ENCODE measurements around the gene CBLIF. TPM values are rescaled to one million over a fixed set of nuclear protein-coding genes. Genes with fewer than 3 reads are reported as not detected.

CBLIF gene
- total RNA-seq, 4 donors from 2014 or later, result not detected

DNA sequence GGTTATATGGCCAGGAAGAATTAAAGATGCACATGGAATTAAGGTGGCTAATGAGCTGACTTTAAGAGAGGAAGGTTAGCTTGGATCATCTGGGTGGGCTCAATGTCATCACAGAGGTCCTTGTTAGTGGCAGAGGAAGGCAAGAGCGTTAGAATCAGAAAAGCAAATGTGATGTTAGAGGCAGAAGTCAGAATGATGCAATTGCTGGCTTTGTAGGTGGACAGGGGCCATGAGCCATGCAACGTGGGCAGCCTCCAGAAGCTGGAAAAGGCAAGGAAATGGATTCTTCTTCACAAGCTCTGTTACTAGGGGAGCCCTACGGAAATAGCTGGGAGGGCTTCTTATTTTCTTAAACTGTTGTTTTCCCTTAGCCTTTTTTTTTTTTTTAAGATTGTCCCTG lies 2.3 kb upstream of the CBLIF start:
- H3K36me3 ChIP-seq, result no peaks in the 10 kb centered on the region
- H3K4me3 ChIP-seq, result no peak overlapping the region
- TF ChIP-seq CTCF (IDR thresholded peaks at IDR 0.05), result no peak
- TF ChIP-seq POLR2A (IDR thresholded peaks at IDR 0.05), result no peak
- H3K27ac ChIP-seq, result no peak overlapping the region
- H3K4me1 ChIP-seq, result no peaks in the 10 kb centered on the region
- DNase-seq, result no peak
- intact Hi-C loops (cut with DNase I), result no loop called here
- no peaks in the 10 kb centered on the region for H3K27me3 ChIP-seq
- WGBS, 2 donors, result 62 to 67% methylated on average over 3 of the region's 3 CpGs
- no peaks in the 10 kb centered on the region for H3K9me3 ChIP-seq

- Histone ChIP-seq H3K27me3 (no peaks in the 10 kb centered on the region), H3K4me3 (no peak overlapping the region), H3K36me3 (no peaks in the 10 kb centered on the region), H3K9me3 (no peaks in the 10 kb centered on the region), H3K4me1 (no peaks in the 10 kb centered on the region), H3K27ac (no peak overlapping the region)
- TF ChIP-seq POLR2A (IDR thresholded peaks at IDR 0.05) (no peak), CTCF (IDR thresholded peaks at IDR 0.05) (no peak)
- DNase-seq, result no peak
- intact Hi-C loops (cut with DNase I), result no loop called here
- WGBS, 2 donors, result 68 to 69% methylated on average over 5 of the region's 5 CpGs
These were observed 1.3 kb upstream of the CBLIF start for GRCh38 chr11:59846556-59846955.

GRCh38 chr11:59842316-59842715 lies 3.0 kb downstream of the CBLIF start:
- intact Hi-C loops (cut with DNase I), result no loop called here
- Histone ChIP-seq H3K27me3 (no peaks in the 10 kb centered on the region), H3K4me3 (no peak overlapping the region), H3K4me1 (no peaks in the 10 kb centered on the region), H3K27ac (no peak overlapping the region), H3K9me3 (no peaks in the 10 kb centered on the region), H3K36me3 (no peaks in the 10 kb centered on the region)
- DNase-seq, result no peak
- TF ChIP-seq CTCF (IDR thresholded peaks at IDR 0.05) (no peak), POLR2A (IDR thresholded peaks at IDR 0.05) (no peak)
- 76 to 90% methylated on average over 3 to 12 of the region's 12 CpGs for WGBS, 2 donors

DNA sequence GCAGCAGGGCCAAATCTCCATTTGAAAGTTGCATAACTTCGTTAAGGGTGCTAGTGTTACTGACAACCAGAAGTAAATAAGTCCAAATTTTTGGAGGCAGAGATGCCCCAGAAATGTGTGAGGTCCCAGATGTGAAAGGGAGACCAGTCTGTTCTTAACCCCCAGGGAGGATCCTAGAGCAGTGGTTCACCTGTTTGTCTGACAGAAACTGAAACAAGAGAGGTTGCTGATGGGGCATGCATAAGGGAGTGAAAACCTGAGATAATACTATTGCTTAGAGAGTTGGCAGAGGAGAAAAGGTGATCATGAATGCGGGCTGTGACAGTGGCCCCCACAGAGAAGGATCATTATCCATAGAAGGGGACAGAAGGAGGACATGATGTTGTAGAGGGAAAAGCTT lies 3.8 kb downstream of the CBLIF start:
- H3K9me3 ChIP-seq, result no peaks in the 10 kb centered on the region
- WGBS, 2 donors, result 74 to 85% methylated on average over 2 of the region's 2 CpGs
- no peak for TF ChIP-seq CTCF (IDR thresholded peaks at IDR 0.05)
- TF ChIP-seq POLR2A (IDR thresholded peaks at IDR 0.05), result no peak
- DNase-seq, result no peak
- H3K27ac ChIP-seq, result no peak overlapping the region
- intact Hi-C loops (cut with DNase I), result no loop called here
- no peaks in the 10 kb centered on the region for H3K36me3 ChIP-seq
- H3K4me1 ChIP-seq, result no peaks in the 10 kb centered on the region
- no peak overlapping the region for H3K4me3 ChIP-seq
- no peaks in the 10 kb centered on the region for H3K27me3 ChIP-seq

GRCh38 chr11:59839615-59840014 lies 5.7 kb downstream of the CBLIF start:
- no peaks in the 10 kb centered on the region for H3K27me3 ChIP-seq
- no peak overlapping the region for H3K4me3 ChIP-seq
- intact Hi-C loops (cut with DNase I), result no loop called here
- no peaks in the 10 kb centered on the region for H3K4me1 ChIP-seq
- TF ChIP-seq CTCF (IDR thresholded peaks at IDR 0.05) (no peak), POLR2A (IDR thresholded peaks at IDR 0.05) (no peak)
- H3K36me3 ChIP-seq, result no peaks in the 10 kb centered on the region
- no peak overlapping the region for H3K27ac ChIP-seq
- H3K9me3 ChIP-seq, result no peaks in the 10 kb centered on the region
- DNase-seq, result no peak

All from esophagus squamous epithelium (tissue), 5 donors.